Measurements from ENCODE around the gene PTPN4. TPM values are rescaled to one million over a fixed set of nuclear protein-coding genes. Genes with fewer than 3 reads are reported as not detected.

Gene PTPN4
- total and polyA plus RNA-seq, 2 of the 13 experiments (the other 11 are each of a cell fraction or from before 2014, with no cell fraction given), result 20.3 to 34.6 TPM

- no peak for TF ChIP-seq ZNF281 (CRISPR knock-in tag; IDR thresholded peaks at IDR 0.05; ENCODE audit: borderline replicate concordance)
- TF ChIP-seq ZNF318 (CRISPR knock-in tag; IDR thresholded peaks at IDR 0.05), result no peak
These were observed 154.5 kb downstream of the PTPN4 start (continued) for GRCh38 chr2:119914266-119914665.

Measured in HepG2 (cell line).